ENCODE measurements around the gene CMTM4.

GRCh38 chr16:66661210-66661560, 35.4 kb downstream of the CMTM4 start:
- TF ChIP-seq CTCF (IDR thresholded peaks at IDR 0.05; ENCODE audit: poor library complexity, severe bottlenecking) (no peak), EZH2 (IDR thresholded peaks at IDR 0.05; ENCODE audit: borderline replicate concordance, insufficient read depth, low read length, poor library complexity, severe bottlenecking) (no peak), REST (IDR thresholded peaks at IDR 0.05; ENCODE audit: borderline replicate concordance) (no peak)
